Activated effector memory CD4-positive, alpha-beta T cell treated with anti-CD3 and anti-CD28 coated beads, Interleukin-2, amount 50 U/mL, for 16 hours (primary cell): Measurements from ENCODE around the gene ZC3HAV1.

Experiments
- DNase-seq: peaks from one replicate; pipeline ENCODE4 v3.0.0-alpha.2; 2020

Gene ZC3HAV1

GRCh38 chr7:139004321-139005090 is 105.0 kb downstream of the ZC3HAV1 start:
- DNase-seq, result no peak

DNA sequence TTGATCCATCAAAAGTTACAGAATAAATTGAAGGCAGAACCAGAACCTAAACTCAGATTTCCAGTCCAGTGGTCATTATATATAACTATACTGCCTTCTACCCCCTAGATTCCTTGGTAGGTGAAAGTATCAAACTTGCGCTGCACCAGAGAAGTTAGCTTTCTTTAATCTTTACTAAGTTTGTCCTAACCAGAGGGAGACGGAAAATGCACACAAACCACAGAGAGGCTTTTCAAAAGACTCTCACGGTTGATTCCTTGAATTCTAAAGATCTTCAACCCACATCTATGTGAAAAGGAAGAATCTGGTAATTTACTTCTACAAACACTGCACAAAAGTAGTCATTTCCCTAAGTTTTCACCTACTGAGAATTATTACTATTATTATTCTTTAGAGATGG is 110.1 kb downstream of the ZC3HAV1 start:
- DNase-seq, result no peak
